ENCODE measurements around the gene CAMK4.

DNA sequence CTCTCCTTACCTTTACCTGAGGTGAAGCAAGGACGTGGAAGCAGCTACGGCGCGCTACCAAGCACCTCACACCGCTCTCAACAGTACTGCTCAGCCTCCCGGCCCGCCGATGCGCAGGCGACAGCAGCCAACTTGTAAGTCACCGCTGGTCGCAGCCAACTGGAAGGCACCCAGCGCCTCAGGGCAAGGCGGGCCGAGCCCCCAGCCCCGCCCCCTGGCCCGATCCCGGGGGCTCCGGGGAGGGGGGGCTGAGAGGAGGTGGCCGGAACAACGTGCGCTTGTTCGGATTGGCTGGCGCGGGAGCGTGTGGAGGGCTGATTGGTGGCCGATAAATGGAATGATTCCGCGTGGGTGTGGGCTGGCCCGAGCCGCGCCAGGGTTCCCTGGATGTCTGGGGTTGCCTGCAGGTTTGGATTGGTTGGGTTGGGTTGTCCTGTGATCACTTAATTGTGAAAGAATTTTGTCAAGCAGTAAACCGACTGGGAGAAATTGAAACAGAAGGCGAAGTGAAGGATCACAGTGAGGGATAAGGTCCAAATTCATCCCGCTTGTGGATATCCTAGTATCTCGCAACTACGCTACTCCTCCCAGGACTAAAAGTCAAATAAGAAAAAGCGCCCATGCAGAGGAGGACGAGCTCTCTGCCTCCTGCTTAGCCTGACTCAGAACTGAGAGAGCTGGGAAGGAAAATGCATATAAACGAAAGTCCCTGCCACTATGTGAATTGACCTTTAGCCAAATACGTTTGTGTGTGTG, 288.4 kb downstream of the CAMK4 start, which contains the start of gene STARD4:
- TF ChIP-seq, protein P1, sequence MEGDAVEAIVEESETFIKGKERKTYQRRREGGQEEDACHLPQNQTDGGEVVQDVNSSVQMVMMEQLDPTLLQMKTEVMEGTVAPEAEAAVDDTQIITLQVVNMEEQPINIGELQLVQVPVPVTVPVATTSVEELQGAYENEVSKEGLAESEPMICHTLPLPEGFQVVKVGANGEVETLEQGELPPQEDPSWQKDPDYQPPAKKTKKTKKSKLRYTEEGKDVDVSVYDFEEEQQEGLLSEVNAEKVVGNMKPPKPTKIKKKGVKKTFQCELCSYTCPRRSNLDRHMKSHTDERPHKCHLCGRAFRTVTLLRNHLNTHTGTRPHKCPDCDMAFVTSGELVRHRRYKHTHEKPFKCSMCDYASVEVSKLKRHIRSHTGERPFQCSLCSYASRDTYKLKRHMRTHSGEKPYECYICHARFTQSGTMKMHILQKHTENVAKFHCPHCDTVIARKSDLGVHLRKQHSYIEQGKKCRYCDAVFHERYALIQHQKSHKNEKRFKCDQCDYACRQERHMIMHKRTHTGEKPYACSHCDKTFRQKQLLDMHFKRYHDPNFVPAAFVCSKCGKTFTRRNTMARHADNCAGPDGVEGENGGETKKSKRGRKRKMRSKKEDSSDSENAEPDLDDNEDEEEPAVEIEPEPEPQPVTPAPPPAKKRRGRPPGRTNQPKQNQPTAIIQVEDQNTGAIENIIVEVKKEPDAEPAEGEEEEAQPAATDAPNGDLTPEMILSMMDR (conservative IDR thresholded peaks at IDR 0.05; ENCODE audit: low read length): no peak
- no peak for TF ChIP-seq EZH2phosphoT487 (IDR thresholded peaks at IDR 0.05; ENCODE audit: borderline replicate concordance)
